GM20000 (cell line): ENCODE data around the gene CCL15.

Source experiments
- DNase-seq: peaks from one replicate; pipeline ENCODE4 v3.0.0; 2012; ENCODE audit warnings: low spot score
- TF ChIP-seq, protein P1 (sequence below): IDR thresholded peaks from 2 replicates; pipeline ENCODE4 v1.5.1; 2012; ENCODE audit warnings: mild to moderate bottlenecking, control low read depth; ENCODE audit errors: extremely low read depth, missing control alignments

The CCL15 gene

DNA sequence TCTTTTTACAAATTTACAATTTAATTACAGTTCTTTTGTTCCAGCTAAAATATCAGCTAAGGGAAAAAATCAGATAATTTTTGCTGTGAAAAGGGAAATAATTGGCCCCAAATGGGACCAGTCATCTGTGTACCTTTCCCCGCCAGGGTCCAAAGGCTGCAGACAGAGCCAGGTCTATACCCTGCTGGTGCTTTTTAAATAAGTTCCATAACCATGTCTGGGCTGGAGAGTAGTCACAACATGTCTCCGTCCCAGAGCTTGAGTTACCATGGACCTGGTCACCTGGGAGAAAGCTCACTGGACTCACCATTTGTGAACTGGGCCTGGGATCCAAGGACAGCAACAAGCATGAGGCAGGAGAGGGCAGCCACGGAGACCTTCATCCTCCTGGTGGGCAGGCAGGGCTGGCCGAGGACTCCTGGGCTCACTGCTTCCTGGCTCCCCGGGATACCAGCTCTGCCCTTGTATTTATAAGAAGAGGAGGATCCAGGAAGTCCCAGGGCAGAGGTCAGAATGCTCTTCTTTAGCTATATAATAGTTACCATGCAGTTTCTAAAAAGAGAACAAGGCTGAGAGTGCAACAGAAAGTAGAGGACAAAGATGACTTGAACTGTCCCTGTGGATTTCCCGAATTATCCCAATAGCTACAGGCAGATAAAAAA is at the start of gene CCL15:
Gene CCL15 (minus strand): TSS at position 444 of the 662 bp plus-strand sequence. CDS start 61 bp downstream, at position 383.
- TF ChIP-seq, protein P1, sequence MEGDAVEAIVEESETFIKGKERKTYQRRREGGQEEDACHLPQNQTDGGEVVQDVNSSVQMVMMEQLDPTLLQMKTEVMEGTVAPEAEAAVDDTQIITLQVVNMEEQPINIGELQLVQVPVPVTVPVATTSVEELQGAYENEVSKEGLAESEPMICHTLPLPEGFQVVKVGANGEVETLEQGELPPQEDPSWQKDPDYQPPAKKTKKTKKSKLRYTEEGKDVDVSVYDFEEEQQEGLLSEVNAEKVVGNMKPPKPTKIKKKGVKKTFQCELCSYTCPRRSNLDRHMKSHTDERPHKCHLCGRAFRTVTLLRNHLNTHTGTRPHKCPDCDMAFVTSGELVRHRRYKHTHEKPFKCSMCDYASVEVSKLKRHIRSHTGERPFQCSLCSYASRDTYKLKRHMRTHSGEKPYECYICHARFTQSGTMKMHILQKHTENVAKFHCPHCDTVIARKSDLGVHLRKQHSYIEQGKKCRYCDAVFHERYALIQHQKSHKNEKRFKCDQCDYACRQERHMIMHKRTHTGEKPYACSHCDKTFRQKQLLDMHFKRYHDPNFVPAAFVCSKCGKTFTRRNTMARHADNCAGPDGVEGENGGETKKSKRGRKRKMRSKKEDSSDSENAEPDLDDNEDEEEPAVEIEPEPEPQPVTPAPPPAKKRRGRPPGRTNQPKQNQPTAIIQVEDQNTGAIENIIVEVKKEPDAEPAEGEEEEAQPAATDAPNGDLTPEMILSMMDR, result no peak
- DNase-seq, result no peak

- TF ChIP-seq, protein P1, result no peak
- no peak for DNase-seq
These were observed 48.3 kb upstream of the CCL15 start for GRCh38 chr17:36049643-36050042.

GRCh38 chr17:36048066-36048465 is 46.7 kb upstream of the CCL15 start:
- no peak for DNase-seq
- TF ChIP-seq, protein P1, result no peak

- DNase-seq, result no peak
These were observed 34.9 kb upstream of the CCL15 start for GRCh38 chr17:36036235-36036634.

GRCh38 chr17:36034127-36034526 is 32.8 kb upstream of the CCL15 start:
- TF ChIP-seq, protein P1, result no peak
- DNase-seq, result no peak

More at GRCh38 chr17:36036235-36036634, 34.9 kb upstream of the CCL15 start:
- TF ChIP-seq, protein P1, result no peak

- TF ChIP-seq, protein P1, result no peak
- no peak for DNase-seq
These were observed 29.6 kb upstream of the CCL15 start for GRCh38 chr17:36030956-36031355.

GRCh38 chr17:36027761-36028160 is 26.4 kb upstream of the CCL15 start:
- TF ChIP-seq, protein P1, result no peak

More at GRCh38 chr17:36027761-36028160, 26.4 kb upstream of the CCL15 start:
- no peak for DNase-seq
